Testis (tissue), 2 donors: ENCODE measurements around the gene CEP104.

Experiments used
- POLR2A ChIP-seq: fragments of 450-650 bp; IDR thresholded peaks from one replicate; pipeline ENCODE4 v1.6.1; 2017; ENCODE audit warnings: antibody characterized with exemption, mild to moderate bottlenecking, moderate library complexity
- TF ChIP-seq, protein P1 (sequence below), 3 experiments: fragments of 450-650 bp in 2 of 3; fragments of 200-600 bp in 1 of 3; sonication (generic) in 1 of 3; IDR thresholded peaks; one replicate each; pipeline ENCODE4 v1.5.1; 2016 to 2019; ENCODE audit warnings: antibody characterized with exemption in 3 of 3, mild to moderate bottlenecking in 2 of 3, moderate library complexity in 1 of 3

DNA sequence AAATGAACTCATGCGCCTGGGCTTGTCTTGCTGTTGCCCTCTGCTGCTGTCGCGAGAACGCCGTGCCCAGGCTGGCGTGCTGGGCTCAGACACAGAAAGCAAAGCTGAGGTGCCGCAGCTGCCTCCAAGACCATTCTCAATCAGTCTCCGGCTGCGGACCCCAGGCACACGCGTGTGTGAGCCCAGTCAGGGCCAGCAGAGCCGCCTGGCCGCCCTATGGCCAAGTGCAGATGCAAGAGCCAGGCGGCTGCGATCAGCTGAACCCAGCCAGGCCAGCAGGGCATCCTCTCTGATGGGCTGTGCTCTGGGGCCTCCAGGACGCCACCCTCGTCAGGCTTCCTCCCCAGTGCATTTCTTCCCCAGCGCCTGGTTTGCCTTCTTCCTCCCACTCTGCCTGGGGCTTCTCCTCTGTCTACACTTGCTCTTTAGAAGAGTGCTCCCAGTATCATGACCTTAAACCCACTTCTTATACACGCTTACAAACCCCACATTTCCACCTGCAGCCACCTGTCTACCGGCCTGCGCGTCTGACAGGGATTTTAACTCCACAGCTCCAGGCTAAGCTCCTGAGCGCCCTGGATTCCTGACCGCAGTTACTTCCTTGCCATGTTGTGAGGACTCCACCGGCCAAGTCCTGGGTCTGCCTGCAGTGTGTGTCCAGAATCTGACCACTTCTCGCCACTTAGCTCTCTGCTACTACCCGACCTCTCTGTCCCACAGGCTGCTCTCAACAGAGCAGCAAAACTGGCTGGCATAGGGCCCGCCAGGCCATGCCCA is 39.0 kb downstream of the CEP104 start:
- TF ChIP-seq, protein P1, sequence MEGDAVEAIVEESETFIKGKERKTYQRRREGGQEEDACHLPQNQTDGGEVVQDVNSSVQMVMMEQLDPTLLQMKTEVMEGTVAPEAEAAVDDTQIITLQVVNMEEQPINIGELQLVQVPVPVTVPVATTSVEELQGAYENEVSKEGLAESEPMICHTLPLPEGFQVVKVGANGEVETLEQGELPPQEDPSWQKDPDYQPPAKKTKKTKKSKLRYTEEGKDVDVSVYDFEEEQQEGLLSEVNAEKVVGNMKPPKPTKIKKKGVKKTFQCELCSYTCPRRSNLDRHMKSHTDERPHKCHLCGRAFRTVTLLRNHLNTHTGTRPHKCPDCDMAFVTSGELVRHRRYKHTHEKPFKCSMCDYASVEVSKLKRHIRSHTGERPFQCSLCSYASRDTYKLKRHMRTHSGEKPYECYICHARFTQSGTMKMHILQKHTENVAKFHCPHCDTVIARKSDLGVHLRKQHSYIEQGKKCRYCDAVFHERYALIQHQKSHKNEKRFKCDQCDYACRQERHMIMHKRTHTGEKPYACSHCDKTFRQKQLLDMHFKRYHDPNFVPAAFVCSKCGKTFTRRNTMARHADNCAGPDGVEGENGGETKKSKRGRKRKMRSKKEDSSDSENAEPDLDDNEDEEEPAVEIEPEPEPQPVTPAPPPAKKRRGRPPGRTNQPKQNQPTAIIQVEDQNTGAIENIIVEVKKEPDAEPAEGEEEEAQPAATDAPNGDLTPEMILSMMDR (IDR thresholded peaks at IDR 0.05): no peak
- no peak for TF ChIP-seq POLR2A
